ENCODE data around the gene CDK6.

The CDK6 gene

DNA sequence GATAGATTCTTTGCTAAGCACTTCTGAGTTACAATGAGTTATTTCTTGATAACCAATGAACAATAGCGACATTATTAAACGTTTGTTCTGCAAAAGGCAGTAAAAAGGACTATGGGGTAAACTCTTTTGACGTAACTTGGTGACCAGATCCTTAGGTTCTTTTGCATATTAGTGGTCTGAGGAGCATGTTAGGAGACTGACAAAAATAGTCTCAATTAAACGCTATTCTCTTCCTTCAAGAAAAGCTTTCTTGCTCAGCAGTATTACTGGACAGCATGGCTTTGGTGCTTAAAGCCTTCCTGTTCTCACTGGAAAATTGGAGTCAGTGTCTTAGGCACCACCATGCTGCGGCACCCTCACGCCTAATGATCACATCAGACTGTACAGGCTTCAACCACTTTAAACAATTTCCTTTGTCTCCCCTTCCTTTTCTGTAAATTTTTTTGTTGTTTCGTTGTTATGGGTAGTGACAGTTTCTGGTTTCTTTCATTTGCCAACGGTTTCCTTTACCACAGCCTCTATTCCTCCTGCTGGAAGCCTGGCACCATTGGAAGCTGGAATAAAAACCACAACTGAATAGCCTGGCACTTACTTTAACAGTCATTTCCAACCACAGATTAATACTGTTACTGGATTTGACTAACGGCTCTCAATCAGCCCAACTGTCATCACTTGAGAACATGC is 197.0 kb downstream of the CDK6 start:
- DNase-seq = no peak

DNA sequence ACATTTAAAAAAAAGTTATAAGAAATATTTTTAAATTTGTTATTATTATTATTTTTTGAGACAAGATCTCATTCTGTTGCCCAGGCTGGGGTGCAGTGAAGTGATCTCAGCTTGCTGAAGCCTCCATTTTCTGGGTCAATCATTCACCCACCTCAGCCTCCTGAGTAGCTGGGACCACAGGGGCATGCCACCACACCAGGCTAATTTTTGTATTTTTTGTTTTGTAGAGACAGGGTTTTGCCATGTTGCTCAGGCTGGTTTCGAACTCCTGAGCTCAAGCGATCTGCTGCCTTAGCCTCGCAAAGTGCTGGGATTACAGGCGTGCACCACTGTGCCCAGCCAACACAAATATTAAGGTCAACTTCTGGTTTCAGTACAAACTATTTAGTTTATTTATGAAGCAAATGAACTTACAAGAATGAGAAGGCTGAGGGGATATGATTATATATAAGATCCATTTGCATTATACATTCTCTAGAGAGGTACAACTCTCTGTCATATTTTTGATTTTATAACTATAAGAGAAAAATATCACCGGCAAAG is 200.3 kb downstream of the CDK6 start:
- no peak for DNase-seq

DNA sequence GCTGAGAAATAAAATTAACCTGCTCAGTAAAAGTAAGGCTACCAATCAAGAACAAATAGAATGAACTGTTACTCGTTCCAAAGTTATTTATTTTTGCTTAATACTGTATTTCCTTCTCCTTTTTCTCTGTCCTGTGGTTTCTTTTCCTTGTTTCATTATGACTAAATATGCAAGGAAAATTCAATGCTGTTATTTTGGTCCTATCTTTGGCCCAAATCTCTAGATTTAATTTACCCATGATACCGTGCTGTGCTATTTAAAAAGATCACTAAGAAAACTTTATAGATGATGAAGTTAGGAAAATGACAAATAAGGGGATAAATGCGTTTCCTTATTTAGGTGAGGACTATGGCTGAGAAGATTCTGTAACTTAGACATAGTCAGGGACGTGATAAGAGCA is 200.8 kb downstream of the CDK6 start:
- DNase-seq = no peak

DNA sequence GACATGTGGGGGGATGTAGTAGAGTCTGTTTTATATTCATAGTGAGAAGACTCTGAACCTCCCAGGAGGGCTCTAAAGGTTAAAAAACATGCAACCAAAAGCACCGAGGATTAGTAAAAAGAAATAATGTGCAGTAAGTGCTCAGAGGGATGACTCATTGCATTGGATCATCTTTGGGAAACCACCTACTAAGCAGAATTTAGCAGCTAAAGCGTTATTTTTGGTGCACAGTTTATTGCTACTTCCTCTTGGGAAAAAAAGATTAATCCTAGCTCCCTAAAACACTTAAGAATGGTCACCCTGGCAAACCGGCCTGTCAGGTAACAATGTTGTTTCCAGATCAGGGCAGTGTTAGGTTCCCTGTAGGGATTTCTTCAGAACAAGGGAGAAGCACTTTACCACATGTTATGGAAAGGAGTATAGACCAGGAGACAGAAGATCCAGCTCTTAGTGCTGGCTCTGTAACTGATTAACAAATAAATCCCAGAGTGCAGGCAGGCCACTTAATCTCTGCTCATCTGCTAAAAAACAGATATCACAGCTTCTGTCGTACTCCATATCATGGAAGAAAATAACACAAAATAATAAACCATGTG is 201.4 kb downstream of the CDK6 start:
- no peak for DNase-seq

DNA sequence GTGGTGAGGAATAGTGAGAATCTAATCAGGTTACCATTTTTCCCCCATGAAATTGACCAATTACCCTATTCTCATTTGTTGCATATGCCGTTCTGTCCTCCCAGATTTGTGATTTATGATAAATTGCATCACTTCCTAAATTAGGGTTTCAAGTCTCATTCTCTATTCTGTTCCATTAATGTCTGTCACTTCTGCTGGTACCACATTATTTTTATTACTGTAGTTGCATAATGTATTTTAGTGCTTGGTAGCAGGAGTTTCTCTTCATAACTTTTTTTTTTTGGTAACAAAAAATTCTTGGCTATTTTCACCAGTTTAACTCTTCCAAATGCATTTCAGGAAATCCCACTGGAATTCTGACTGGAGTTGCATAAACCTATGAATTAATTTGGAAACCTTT is 202.2 kb downstream of the CDK6 start:
- no peak for DNase-seq

DNA sequence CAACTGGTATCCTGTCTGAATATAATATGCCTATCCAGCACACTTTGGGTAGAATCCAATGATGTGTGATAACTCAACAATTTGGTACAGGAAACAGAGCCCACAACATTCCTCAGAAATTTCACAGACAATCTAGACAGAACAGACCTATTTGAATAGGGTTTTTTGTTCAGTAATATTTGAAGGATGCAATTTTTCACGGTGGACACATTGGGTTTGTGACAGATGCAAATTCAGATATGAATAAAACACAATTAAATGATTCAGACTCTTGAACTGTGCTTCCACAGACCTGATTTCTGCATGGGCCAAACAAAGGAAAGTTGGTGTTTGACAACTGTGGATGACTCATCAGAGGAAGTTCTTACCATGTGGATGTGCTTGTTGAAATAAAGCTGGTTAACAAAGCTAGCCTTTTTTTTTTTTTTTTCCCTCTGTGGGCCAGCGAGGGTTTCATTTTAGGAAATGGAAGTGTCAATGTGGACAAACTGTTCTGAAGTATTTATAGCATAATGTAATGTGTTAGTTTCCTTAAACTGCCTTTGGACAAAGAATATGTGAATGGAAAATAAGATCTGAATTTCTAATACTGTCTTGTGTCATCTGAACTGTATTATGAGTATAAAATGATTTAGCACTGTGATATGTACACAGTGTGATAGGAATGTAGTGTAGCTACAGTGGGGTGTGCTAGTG is 203.0 kb downstream of the CDK6 start:
- no peak for DNase-seq

DNA sequence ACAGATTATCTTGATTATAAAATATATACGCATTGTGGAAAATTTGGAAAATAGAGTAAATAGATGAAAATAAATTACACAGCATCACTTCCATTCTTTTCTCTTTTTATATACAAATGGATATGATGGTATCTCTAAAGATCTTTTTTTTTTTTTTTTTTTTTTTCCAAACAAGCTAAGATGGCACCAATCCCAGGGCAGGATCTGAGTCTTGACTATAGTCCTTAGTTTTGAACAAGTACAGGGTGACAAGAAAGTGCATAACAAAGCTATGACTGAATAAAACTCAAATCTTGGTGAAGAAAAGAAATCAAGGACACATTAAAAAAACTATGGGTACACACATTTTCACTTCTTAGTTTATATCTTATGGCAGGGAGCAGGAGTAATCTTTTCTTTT is 203.6 kb downstream of the CDK6 start:
- DNase-seq = no peak

DNA sequence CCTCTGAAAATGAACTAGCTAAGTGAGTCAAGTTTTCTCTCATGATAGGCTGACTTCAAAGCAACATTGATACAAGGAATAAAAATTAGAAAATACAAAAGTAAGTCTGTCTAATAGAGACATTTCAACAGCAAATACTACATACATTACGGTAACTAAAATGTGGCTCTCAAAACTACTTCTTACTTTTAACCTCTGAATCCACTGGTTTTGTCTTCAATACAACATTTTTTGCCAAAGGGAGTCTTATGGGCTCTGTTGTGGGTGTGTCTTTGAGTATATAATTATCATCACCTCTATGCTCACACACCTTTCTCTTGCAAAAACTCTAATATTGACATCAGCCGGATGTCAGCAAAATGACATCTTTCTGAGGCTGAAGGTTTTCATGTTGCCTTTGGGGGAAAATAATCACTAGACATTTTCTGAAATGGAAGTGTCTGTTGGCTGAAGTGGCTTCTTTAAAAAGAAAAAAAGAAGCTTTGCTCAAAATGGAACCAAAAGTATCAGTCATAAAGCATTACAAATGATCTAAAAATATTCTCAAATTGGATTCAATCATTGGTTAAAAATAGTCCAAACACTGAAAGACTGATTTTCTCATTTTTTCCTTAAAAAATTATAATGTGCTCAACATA is 204.4 kb downstream of the CDK6 start:
- no peak for DNase-seq

DNA sequence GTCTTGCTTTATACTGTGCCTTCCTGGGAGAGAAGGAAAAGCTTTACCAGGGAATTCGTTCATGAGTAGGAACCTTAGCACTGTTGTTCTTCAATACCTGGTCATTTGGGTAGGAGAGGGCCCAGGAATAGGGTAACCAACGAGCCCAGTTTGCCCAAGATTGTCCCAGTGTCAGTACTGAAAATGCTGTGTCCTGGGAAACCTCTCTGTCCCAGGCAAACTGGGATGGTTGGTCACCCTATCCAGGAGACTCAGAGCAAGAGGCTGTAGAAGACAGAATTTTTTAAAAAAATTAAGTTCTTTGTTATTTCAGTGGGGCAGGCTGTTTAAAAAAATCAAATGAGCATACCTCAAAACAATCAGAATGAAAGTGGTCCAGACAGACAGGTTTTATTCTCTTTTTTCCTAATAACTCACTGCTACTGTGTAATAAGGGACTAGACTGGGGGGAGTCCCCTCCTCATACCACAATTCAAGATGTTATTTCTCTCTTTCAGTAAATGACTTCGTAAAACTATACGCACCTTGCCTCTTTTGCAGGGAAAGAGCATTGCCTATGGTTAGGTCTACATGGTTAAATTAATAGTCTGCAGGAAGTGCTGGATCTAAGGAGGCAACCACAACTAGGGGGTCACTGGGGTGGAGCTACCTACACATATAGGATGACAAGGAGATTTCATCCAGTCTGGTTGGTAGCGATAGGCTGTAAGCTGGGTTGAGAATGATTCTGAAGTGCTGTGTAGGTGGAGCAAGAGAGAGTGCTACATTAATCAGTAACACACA is 205.1 kb downstream of the CDK6 start:
- no peak for DNase-seq

DNA sequence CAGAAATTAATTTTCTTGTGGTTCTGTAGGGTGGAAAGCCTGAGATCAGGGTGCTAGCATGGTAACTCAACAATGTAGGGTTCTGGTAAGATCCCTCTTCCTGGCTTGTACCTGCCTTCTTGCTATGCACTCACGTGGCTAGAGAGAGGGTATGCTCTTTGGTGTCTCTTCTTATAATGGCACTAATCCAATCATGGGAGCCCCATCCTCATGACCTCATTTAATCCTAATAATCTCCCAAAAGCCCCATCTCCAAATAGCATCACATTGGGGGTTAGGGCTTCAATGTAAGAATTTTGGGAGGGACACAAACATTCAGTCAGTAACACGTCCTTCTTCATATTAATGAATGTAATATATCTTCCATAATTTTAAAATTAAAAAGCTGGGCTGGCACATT is 206.6 kb downstream of the CDK6 start:
- DNase-seq = no peak

DNA sequence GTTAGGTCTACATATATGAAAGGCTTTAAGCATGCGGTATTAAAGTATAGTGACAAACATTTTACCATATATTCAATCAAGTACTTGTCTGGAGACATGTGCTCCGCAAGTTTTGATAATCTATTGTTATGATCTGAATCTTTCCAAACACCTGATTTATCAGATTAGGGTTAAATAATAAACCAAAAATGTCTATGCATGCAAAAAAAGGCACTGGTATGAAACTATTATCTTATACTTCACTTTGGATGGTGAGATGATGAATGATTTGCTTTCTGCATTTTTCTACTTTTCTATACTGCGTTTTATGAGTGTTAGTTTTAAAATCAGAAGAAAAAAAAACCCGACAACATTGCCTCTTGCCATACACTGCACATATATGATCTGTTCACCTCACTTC is 208.4 kb downstream of the CDK6 start:
- no peak for DNase-seq

DNA sequence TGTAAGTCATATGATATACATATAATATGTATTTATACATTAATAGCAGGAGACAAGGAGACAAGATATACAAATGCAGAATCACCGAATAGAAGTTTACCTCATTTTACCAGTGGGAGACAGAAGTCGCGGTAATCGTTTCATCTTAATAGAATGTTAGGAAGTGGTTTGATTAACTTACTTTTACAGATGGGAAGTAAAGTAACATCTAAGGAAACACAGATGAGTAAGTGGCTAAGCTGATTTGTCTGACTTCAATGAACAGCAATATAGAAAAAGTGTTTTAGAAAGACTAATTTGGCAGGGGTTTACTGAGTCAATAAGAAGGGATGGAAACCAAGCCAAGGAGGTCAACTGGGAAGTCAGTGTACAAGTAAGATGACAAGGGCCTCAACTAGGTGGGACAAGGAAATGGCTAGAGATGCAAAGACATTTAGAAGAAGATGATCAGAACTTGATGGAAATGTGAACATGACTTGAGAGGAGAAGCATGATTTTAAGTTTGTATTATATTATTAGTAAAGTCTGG is 210.0 kb downstream of the CDK6 start:
- DNase-seq = no peak

DNA sequence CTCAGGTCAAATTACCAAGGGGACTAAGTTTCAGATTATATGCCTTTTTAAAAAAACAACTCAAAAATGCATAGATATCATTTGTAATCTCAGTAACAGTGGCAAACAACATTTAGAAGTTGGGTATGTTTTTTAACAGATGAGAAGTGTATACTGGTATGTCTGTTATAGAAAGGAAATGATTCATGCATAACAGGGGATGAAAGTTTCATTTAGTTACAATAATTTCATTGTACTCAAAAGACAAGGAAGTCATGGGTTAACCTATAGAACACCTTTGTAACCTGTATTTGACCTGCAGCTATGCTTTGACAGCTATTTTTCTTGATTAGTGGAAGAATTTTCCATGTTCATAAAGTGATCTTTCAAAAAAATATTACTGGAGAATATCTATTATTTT is 210.8 kb downstream of the CDK6 start:
- no peak for DNase-seq

DNA sequence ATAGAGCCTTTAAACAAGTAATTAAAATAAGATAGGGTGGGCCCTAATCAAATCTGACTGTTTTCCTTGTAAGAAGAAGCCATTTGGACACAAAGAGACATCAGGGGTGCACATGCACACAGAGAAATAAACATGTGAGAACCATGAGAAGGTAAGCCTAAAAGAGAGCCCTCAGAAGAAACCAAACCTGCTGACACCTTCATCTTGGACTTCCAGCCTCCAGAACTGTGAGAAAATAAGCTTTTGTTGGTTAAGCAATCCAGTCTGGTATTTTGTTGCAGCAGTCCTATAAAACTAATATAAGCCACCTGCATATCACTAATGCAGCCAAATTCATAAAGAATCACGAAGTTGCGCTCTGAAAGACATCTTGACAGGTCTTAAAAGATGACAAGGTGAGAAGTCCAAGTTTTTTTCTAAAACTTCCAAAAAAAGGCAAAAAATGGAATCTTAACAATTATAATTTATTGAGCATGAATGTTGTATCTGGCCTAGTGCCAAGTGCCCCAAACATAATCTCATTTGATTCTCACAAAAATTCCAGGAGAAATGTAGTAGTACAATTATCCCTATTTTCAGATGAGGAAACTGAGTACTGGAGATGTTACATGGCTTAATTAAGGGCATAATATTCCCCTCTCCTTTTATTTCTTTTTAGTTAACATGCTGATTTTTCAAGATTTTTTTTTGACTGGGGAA is 211.9 kb downstream of the CDK6 start:
- no peak for DNase-seq

DNA sequence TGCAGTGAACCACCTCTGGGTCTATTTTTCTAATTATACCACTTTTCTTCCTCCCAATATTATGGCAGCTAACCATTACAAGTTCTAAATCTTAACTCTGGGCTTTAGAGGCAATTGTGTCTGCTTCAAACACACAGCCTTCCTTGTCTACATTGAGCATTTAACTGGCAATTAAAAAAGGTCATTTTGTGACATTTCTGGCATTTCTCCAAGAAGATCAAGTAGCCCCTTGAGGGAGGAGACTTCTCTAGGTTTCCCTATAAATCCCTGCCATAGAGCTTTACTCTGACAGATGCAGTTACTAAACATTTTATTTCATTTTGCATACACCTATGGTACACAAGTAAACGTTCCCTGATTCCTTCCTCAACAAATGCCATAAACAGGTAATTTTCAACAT is 212.8 kb downstream of the CDK6 start:
- no peak for DNase-seq

DNA sequence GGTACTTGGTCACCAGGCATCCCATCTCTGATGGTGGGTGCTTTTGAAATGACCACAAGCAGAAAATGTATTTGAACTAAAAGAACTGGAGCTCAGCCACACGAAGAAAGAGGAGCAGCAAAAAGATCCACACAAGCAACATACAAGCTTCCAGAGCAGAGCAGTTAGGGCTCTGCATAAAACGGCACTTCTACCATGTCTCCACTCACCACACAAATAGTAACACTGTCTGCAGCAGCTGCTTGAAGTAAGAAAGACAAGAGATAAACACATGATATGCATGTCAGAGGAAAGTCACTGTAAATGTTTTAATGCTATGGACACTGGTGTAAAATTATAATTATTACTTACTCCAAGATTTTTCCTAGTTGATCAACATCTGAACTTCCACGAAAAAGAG is 213.7 kb downstream of the CDK6 start:
- no peak for DNase-seq

DNA sequence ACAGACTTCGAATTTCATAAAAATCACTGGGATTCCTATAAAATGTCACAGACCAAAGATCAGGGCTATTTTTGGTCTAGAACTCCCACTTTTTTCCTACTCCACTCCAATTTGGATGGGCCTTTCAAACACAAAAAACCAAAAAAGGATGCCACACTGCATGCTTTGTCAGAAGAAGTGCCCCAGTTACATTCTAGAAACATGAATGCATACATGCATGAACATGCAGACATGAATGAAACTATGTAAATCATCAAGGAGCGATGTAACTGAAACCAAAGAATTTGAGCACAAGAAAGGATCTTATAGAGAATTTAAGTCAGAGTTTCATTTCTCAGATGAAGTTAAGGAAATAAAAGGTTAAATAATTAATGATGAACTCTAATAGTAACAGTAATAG is 214.3 kb downstream of the CDK6 start:
- DNase-seq = no peak

DNA sequence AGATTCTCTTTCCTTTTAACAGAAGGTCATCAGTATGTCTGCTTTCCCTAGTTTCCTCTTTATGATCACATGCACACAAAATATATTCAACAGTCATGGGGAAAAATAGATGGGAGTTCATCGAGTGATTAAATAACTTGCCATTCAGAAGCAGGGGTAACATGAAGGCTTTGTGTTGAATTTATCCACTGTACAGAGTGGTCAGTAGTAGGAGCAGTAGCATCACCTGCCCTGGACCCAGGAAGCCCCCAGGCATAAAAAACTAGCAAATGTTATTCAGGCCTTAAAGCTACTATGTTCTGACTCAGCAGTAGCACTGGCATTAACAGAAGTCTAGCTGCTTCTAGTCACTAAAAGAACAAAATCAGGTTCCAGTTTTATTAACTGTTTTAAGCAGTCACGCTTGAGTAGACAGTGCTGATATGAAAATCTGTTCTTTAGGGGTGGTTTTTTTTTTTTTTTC is 214.8 kb downstream of the CDK6 start:
- no peak for DNase-seq

DNA sequence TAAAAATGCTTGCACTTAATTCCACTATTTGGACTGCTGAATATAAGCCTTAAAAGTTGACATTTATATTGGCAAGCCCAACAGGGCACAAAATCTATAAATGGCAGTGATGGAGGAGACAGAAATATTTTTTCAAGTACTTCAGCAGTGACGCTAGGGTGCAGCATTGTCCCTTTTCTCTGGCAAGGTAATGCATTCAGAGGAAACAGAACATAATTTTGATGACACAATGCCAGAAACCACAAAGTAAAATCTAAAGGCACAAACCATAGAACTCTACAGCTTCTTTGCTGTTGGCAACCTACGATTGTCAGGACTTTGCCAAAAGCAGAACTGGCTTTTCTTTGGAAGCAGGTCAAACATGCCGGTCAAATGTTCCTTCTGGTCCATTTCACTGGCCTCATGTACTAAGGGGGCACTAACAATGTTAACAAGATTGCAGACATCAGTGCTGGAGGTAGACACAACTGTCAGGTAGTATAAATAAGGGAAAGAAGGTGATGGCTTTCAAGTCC is 215.3 kb downstream of the CDK6 start:
- no peak for DNase-seq

DNA sequence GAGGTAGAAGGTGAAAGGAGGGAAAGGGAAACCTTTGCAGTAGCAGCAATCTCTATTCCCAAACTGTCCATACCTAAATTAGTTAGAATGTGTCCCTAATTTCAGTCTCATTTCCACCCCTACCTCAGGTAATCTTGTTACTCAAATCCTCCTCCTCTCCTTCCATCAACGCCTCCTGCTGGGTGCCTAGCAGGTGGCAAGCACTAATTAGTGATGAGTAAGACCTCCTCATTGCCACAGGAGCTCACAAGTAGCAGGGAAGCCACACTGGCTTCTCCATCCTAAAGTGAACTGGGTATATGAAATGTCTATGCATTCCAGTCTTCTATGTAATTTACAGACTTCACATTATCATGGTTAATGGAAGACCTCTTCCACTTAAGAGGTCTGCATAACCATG is 220.5 kb downstream of the CDK6 start:
- no peak for DNase-seq

DNA sequence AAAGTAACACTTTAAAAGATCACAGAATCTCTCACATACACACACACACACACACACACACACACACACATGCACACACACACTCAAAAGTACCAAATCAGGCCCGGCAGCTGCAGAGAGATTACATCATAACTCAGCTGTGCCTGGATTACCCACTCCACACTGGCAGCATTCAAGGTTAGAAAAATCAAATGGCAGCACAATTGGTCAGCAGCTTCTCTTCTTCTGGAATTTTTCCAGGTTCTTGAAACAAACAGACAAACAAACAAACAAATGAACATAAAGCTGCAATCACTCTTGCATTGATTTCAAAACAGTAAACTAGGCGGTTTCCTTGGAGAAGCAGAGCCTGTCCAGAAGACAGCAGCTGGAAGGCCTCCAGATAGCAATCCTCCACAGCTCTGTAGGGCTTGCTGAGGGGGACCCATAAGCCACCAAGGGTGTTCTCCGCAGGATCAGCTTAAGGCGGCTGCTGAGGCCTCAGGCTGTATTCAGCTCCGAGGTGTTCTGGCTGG is 221.7 kb downstream of the CDK6 start:
- DNase-seq = no peak
